OCI-LY3 (cell line): ENCODE data around the gene TMEM144.

Experiments used
- CTCF ChIP-seq: fragments of 200-600, 300-600 bp; sonication (generic); IDR thresholded peaks from 2 replicates; pipeline ENCODE4 v1.5.1; 2014; ENCODE audit warnings: antibody characterized with exemption, low read length, low read depth
- EZH2phosphoT487 ChIP-seq: fragments of 200-600 bp; shearing (Covaris generic); IDR thresholded peaks from 2 replicates; pipeline ENCODE4 v1.6.1; 2018; ENCODE audit warnings: antibody characterized with exemption, mixed run types, low read depth

GRCh38 chr4:158268553-158268952 lies 58.3 kb downstream of the TMEM144 start:
- TF ChIP-seq EZH2phosphoT487 (no peak), CTCF (no peak; the same call in 1 of the 2 replicates)
